Measurements from ENCODE around the gene CREB3. TPM values are rescaled to one million over a fixed set of nuclear protein-coding genes. Genes with fewer than 3 reads are reported as not detected.

Gene CREB3
- total RNA-seq, 1 experiment from 2014 or later: 34.8 TPM

DNA sequence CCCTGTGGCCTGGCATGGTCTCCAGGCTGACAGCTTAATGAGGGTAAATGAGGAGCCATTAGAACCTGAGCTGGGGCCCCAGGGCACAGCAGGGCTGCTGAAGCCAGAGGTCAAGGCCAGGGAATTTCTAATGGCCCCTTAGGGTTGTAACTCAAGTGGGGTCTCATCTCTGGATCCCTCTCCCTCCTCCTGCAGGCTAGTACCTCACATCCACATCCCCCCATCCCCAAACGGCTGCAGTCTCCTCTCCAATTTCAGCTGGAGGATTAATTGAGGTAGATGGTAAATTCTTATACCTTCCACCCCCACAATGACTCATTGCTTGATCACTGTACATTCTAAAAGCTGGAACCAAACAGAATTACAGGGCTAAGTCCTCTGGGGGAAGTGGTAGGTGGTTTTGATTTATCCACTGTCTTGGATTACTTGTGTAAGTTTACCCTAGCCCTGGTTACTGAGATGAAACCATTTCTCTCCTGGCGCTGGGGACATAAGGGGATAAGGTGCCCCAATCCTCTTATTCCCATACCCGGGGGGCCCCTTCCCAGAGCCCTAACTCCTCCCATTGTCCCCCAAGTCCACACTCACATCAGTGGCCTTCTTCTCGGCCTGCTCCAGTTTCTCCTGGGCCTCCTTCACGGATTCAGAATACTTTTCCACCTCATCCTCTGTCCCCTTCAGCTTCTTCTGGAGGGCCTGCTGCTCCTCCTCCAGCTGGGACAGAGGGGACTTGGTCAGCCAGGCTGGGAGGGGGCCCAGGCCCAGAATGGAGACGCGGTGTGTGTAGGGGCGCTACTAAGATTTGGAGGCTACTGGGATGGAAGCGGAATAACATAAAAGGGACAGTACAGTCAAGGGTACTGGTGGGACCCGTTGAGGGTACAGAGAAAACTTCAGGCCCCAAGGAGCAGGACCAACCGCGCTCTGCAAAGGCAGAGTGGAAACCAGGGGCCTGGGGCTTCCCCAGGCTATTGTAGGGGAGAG, 43.6 kb upstream of the CREB3 start:
- DNase-seq (peak; percentile 86), ATAC-seq (peak; percentile 85)
- Histone ChIP-seq H3K36me3 (ENCODE audit: low read depth, low read length) (no peaks in the 10 kb centered on the region), H3F3A (ENCODE audit: low read length, unreplicated experiment) (no peaks in the 10 kb centered on the region), H3K79me2 (ENCODE audit: low read length) (no peaks in the 10 kb centered on the region), H3K9me2 (replicated peaks; ENCODE audit: low read length) (no peaks in the 10 kb centered on the region), H3K9ac (ENCODE audit: low read length) (peak overlapping the region; percentile 47), H3K27ac (ENCODE audit: low read length) (peak overlapping the region; percentile 87), H2AFZ (ENCODE audit: low read length) (no peak overlapping the region), H3K4me1 (ENCODE audit: insufficient read depth, low read length) (peaks cover 32% of the 10 kb centered on the region), H3K4me3 (ENCODE audit: low read length) (peak overlapping the region; percentile 52; the same call in 1 of the 2 replicates), H3K9me3 (ENCODE audit: low read length) (no peaks in the 10 kb centered on the region), H3K27me3 (ENCODE audit: low read length) (no peaks in the 10 kb centered on the region), H4K20me1 (ENCODE audit: low read length) (no peaks in the 10 kb centered on the region), H3K4me2 (ENCODE audit: low read length) (peak overlapping the region; percentile 88)
- TF ChIP-seq CTCF (conservative IDR thresholded peaks at IDR 0.05; ENCODE audit: low read depth, low read length) (no peak), EZH2phosphoT487 (IDR thresholded peaks at IDR 0.05; ENCODE audit: borderline replicate concordance, low read length) (no peak), EZH2 (IDR thresholded peaks at IDR 0.05; ENCODE audit: low read length, unreplicated experiment) (no peak)
- POLR2A ChIA-PET (ENCODE audit: unreplicated experiment): interaction anchor here (0.5 to 0.6 kb wide), 2 partner anchors 25 to 1071 kb away, joined by 3 to 4 read pairs; no protein-coding TSS in a partner anchor
- CTCF ChIA-PET: no interaction called here
- BruUV-seq (replicated peaks): TSS peak; percentile 48
- intact Hi-C loops (cut with micrococcal nuclease): no loop called here

DNA sequence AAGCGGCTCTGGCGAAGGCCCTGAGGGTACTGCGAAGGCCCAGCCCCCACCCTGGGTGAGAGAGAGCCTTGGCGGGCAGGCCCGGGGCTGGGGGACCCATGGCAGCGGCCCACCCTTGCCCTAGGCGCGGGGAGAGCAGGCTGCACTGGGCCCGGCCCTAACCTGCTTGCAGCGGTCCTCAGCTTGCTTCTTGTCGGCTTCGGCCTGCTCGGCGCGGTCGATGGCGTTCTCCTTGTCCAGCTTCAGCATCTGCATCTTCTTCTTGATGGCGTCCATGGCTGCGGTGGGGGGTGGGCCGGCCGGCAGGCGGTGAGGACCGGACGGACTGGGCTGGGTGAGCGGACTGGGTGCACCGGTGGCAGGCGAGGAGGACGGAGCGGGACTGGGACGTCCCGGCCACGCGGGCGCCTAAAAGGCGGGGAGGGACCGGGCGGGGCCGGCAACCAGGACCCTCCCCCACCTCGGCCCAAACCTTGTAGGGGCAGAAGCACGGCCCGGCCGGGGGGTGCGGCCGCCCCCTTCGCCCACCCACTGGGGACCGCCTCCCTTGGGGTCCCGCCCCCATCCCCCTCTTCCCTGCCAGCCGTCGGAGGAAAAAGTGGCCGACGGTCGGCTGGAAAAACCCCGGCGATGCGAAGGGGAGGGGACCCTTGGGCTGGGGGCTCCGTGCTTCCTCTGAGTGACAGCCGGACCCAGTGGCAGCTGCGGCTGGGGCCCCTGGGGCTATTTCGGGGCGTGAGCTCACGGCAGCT, 42.7 kb upstream of the CREB3 start, which contains the start of gene TPM2:
Gene TPM2 (minus strand): TSS at position 384 of the 752 bp plus-strand sequence. CDS start 108 bp downstream, at position 276.
- no peak for ATAC-seq

More for the DNA sequence above, 42.7 kb upstream of the CREB3 start, which contains the start of gene TPM2:
- Histone ChIP-seq H3K4me3 (ENCODE audit: low read length) (peak within 1 kb of the TSS; percentile 83), H3K4me1 (ENCODE audit: insufficient read depth, low read length) (peaks cover 32% of the 10 kb centered on the region), H3K27me3 (ENCODE audit: low read length) (no peaks in the 10 kb centered on the region), H3K9ac (ENCODE audit: low read length) (peak within 1 kb of the TSS; percentile 85), H3K9me2 (replicated peaks; ENCODE audit: low read length) (no peaks in the 10 kb centered on the region), H3K4me2 (ENCODE audit: low read length) (peak within 1 kb of the TSS; percentile 88), H3K27ac (ENCODE audit: low read length) (peak within 1 kb of the TSS; percentile 87), H3K79me2 (ENCODE audit: low read length) (no peaks in the 10 kb centered on the region), H2AFZ (ENCODE audit: low read length) (peak within 1 kb of the TSS; percentile 94), H3K9me3 (ENCODE audit: low read length) (no peaks in the 10 kb centered on the region), H3K36me3 (ENCODE audit: low read depth, low read length) (no peaks in the 10 kb centered on the region), H4K20me1 (ENCODE audit: low read length) (no peaks in the 10 kb centered on the region), H3F3A (ENCODE audit: low read length, unreplicated experiment) (no peaks in the 10 kb centered on the region)
- TF ChIP-seq EZH2 (IDR thresholded peaks at IDR 0.05; ENCODE audit: low read length, unreplicated experiment) (no peak), CTCF (conservative IDR thresholded peaks at IDR 0.05; ENCODE audit: low read depth, low read length) (no peak), EZH2phosphoT487 (IDR thresholded peaks at IDR 0.05; ENCODE audit: borderline replicate concordance, low read length) (no peak)
- BruUV-seq (replicated peaks): no TSS peak
- ChIA-PET CTCF (no interaction called here), POLR2A (ENCODE audit: unreplicated experiment) (interaction anchor here (0.6 kb wide), 1 partner anchor 52 kb away, joined by 3 read pairs; no protein-coding TSS in a partner anchor)
- DNase-seq: no peak
- intact Hi-C loops (cut with micrococcal nuclease): no loop called here
